ENCODE measurements around the gene SIGMAR1.

Gene SIGMAR1

GRCh38 chr9:34590381-34591247 lies 47.0 kb downstream of the SIGMAR1 start:
- Histone ChIP-seq H2AFZ (ENCODE audit: insufficient read depth, low read length, poor library complexity) (no peak overlapping the region), H3K36me3 (ENCODE audit: control insufficient read depth in 1 of 2, insufficient read depth in 2 of 2, low read length in 2 of 2) (no peaks in the 10 kb centered on the region), H3K23ac (ENCODE audit: low read length) (no peak overlapping the region), H2BK5ac (ENCODE audit: low read depth, low read length, poor library complexity) (no peak overlapping the region), H2BK120ac (ENCODE audit: insufficient read depth, low read length, poor library complexity) (no peak overlapping the region), H4K8ac (ENCODE audit: low read depth, low read length) (no peak overlapping the region), H2BK12ac (ENCODE audit: low read length) (no peak overlapping the region), H3K79me1 (ENCODE audit: low read length) (no peaks in the 10 kb centered on the region), H4K12ac (ENCODE audit: low read depth, low read length) (no peak overlapping the region), H3K4me3 (ENCODE audit: low read depth, low read length) (no peak overlapping the region), H3K4me1 (ENCODE audit: control insufficient read depth in 1 of 2, insufficient read depth in 2 of 2, low read length in 2 of 2) (peaks cover 12 to 14% of the 10 kb centered on the region in 2 experiments), H3K9me3 (ENCODE audit: insufficient read depth, low read depth, low read length) (peaks cover 7% of the 10 kb centered on the region), H2AK5ac (ENCODE audit: low read length) (no peak overlapping the region), H3K14ac (ENCODE audit: low read length) (no peak overlapping the region), H3K18ac (ENCODE audit: low read length) (no peak overlapping the region), H3K4ac (ENCODE audit: low read depth, low read length) (no peak overlapping the region), H4K91ac (ENCODE audit: low read depth, low read length) (no peak overlapping the region), H3K27me3 (ENCODE audit: insufficient read depth, low read length) (peaks cover 74% of the 10 kb centered on the region), H3K4me2 (ENCODE audit: low read length) (peak overlapping the region; percentile 66), H3K9ac (ENCODE audit: low read length) (no peak overlapping the region), H3K27ac (ENCODE audit: low read depth, low read length) (no peak overlapping the region), H3K79me2 (ENCODE audit: control insufficient read depth, insufficient read depth, low read length, poor library complexity) (no peaks in the 10 kb centered on the region)
- WGBS (ENCODE audit: extremely low coverage, insufficient coverage, insufficient read length) = no CpG with 5 or more reads among the region's 40 CpGs
- no peak for DNase-seq

- Histone ChIP-seq H3K27ac (ENCODE audit: low read depth, low read length) (no peak within 1 kb of the TSS), H3K36me3 (ENCODE audit: control insufficient read depth in 1 of 2, insufficient read depth in 2 of 2, low read length in 2 of 2) (no peaks in the 10 kb centered on the region), H3K27me3 (ENCODE audit: insufficient read depth, low read length) (peaks cover 82% of the 10 kb centered on the region), H3K4me2 (ENCODE audit: low read length) (peak within 1 kb of the TSS; percentile 66), H4K12ac (ENCODE audit: low read depth, low read length) (no peak within 1 kb of the TSS), H2AFZ (ENCODE audit: insufficient read depth, low read length, poor library complexity) (no peak within 1 kb of the TSS), H3K79me1 (ENCODE audit: low read length) (no peaks in the 10 kb centered on the region), H2BK5ac (ENCODE audit: low read depth, low read length, poor library complexity) (no peak within 1 kb of the TSS), H3K18ac (ENCODE audit: low read length) (no peak within 1 kb of the TSS), H3K23ac (ENCODE audit: low read length) (no peak within 1 kb of the TSS), H2BK120ac (ENCODE audit: insufficient read depth, low read length, poor library complexity) (no peak within 1 kb of the TSS), H3K4me1 (ENCODE audit: control insufficient read depth in 1 of 2, insufficient read depth in 2 of 2, low read length in 2 of 2) (peaks cover 12 to 14% of the 10 kb centered on the region in 2 experiments), H4K91ac (ENCODE audit: low read depth, low read length) (no peak within 1 kb of the TSS), H2AK5ac (ENCODE audit: low read length) (no peak within 1 kb of the TSS), H3K14ac (ENCODE audit: low read length) (no peak within 1 kb of the TSS), H3K9me3 (ENCODE audit: insufficient read depth, low read depth, low read length) (peaks cover 9% of the 10 kb centered on the region), H3K4ac (ENCODE audit: low read depth, low read length) (no peak within 1 kb of the TSS), H3K4me3 (ENCODE audit: low read depth, low read length) (peak within 1 kb of the TSS; percentile 60), H3K79me2 (ENCODE audit: control insufficient read depth, insufficient read depth, low read length, poor library complexity) (no peaks in the 10 kb centered on the region), H4K8ac (ENCODE audit: low read depth, low read length) (no peak within 1 kb of the TSS), H3K9ac (ENCODE audit: low read length) (no peak within 1 kb of the TSS), H2BK12ac (ENCODE audit: low read length) (no peak within 1 kb of the TSS)
- no CpG with 5 or more reads among the region's 104 CpGs for WGBS (ENCODE audit: extremely low coverage, insufficient coverage, insufficient read length)
- no peak for DNase-seq
Measured at GRCh38 chr9:34589636-34590380, 47.8 kb downstream of the SIGMAR1 start, which contains the start of gene CNTFR. Gene CNTFR, minus strand, starts transcription at chr9:34589724. Its CDS starts 20,743 bp downstream, at chr9:34568981.

- Histone ChIP-seq H3K36me3 (ENCODE audit: control insufficient read depth in 1 of 2, insufficient read depth in 2 of 2, low read length in 2 of 2) (no peaks in the 10 kb centered on the region), H2AK5ac (ENCODE audit: low read length) (no peak overlapping the region), H2BK12ac (ENCODE audit: low read length) (no peak overlapping the region), H3K4me3 (ENCODE audit: low read depth, low read length) (peak overlapping the region; percentile 60), H3K79me1 (ENCODE audit: low read length) (no peaks in the 10 kb centered on the region), H3K9ac (ENCODE audit: low read length) (no peak overlapping the region), H3K14ac (ENCODE audit: low read length) (no peak overlapping the region), H2AFZ (ENCODE audit: insufficient read depth, low read length, poor library complexity) (no peak overlapping the region), H4K8ac (ENCODE audit: low read depth, low read length) (no peak overlapping the region), H4K12ac (ENCODE audit: low read depth, low read length) (no peak overlapping the region), H3K4me2 (ENCODE audit: low read length) (peak overlapping the region; percentile 66), H3K27me3 (ENCODE audit: insufficient read depth, low read length) (peaks cover 85% of the 10 kb centered on the region), H3K27ac (ENCODE audit: low read depth, low read length) (no peak overlapping the region), H2BK120ac (ENCODE audit: insufficient read depth, low read length, poor library complexity) (no peak overlapping the region), H3K4me1 (ENCODE audit: control insufficient read depth in 1 of 2, insufficient read depth in 2 of 2, low read length in 2 of 2) (peaks cover 12 to 14% of the 10 kb centered on the region in 2 experiments), H4K91ac (ENCODE audit: low read depth, low read length) (no peak overlapping the region), H2BK5ac (ENCODE audit: low read depth, low read length, poor library complexity) (no peak overlapping the region), H3K9me3 (ENCODE audit: insufficient read depth, low read depth, low read length) (peaks cover 10% of the 10 kb centered on the region), H3K79me2 (ENCODE audit: control insufficient read depth, insufficient read depth, low read length, poor library complexity) (no peaks in the 10 kb centered on the region), H3K18ac (ENCODE audit: low read length) (no peak overlapping the region), H3K4ac (ENCODE audit: low read depth, low read length) (no peak overlapping the region), H3K23ac (ENCODE audit: low read length) (no peak overlapping the region)
- DNase-seq = no peak
- no CpG with 5 or more reads among the region's 86 CpGs for whole genome bisulfite sequencing (ENCODE audit: extremely low coverage, insufficient coverage, insufficient read length)
Measured at GRCh38 chr9:34588671-34589635, 48.6 kb downstream of the SIGMAR1 start.

- no peak for DNase-seq
- Histone ChIP-seq H3K79me2 (ENCODE audit: control insufficient read depth, insufficient read depth, low read length, poor library complexity) (no peaks in the 10 kb centered on the region), H3K79me1 (ENCODE audit: low read length) (no peaks in the 10 kb centered on the region), H2BK120ac (ENCODE audit: insufficient read depth, low read length, poor library complexity) (no peak overlapping the region), H3K36me3 (ENCODE audit: control insufficient read depth in 1 of 2, insufficient read depth in 2 of 2, low read length in 2 of 2) (no peaks in the 10 kb centered on the region), H3K4me1 (ENCODE audit: control insufficient read depth in 1 of 2, insufficient read depth in 2 of 2, low read length in 2 of 2) (peaks cover 12 to 14% of the 10 kb centered on the region in 2 experiments), H3K4ac (ENCODE audit: low read depth, low read length) (no peak overlapping the region), H3K18ac (ENCODE audit: low read length) (no peak overlapping the region), H4K12ac (ENCODE audit: low read depth, low read length) (no peak overlapping the region), H2BK5ac (ENCODE audit: low read depth, low read length, poor library complexity) (no peak overlapping the region), H3K14ac (ENCODE audit: low read length) (no peak overlapping the region), H4K91ac (ENCODE audit: low read depth, low read length) (no peak overlapping the region), H3K9ac (ENCODE audit: low read length) (no peak overlapping the region), H4K8ac (ENCODE audit: low read depth, low read length) (no peak overlapping the region), H2BK12ac (ENCODE audit: low read length) (no peak overlapping the region), H3K9me3 (ENCODE audit: insufficient read depth, low read depth, low read length) (peaks cover 10% of the 10 kb centered on the region), H3K4me2 (ENCODE audit: low read length) (no peak overlapping the region), H2AFZ (ENCODE audit: insufficient read depth, low read length, poor library complexity) (no peak overlapping the region), H3K27me3 (ENCODE audit: insufficient read depth, low read length) (peaks cover 74% of the 10 kb centered on the region), H3K4me3 (ENCODE audit: low read depth, low read length) (no peak overlapping the region), H2AK5ac (ENCODE audit: low read length) (no peak overlapping the region), H3K27ac (ENCODE audit: low read depth, low read length) (no peak overlapping the region), H3K23ac (ENCODE audit: low read length) (no peak overlapping the region)
- WGBS (ENCODE audit: extremely low coverage, insufficient coverage, insufficient read length) = no CpG with 5 or more reads among the region's 2 CpGs
Measured at GRCh38 chr9:34587271-34587670, 50.3 kb downstream of the SIGMAR1 start.

All from trophoblast cell (in vitro differentiated cells and primary cell).